ENCODE results near the gene ZSWIM3.

- TF ChIP-seq CTCF (IDR thresholded peaks at IDR 0.05) (no peak), EP300 (IDR thresholded peaks at IDR 0.05) (no peak), POLR2A (IDR thresholded peaks at IDR 0.05) (no peak)
These were observed 39.8 kb upstream of the ZSWIM3 start for GRCh38 chr20:45817376-45818194.
